Heart left ventricle (tissue), 13 donors: ENCODE measurements around the gene EXOC7.

Experiments
- POLR2A ChIP-seq, 2 donors: fragments of 450-650 bp; IDR thresholded peaks; one replicate each; pipeline ENCODE4 v1.6.1; 2017; ENCODE audit warnings: antibody characterized with exemption in 2 of 2, mild to moderate bottlenecking in 2 of 2, moderate library complexity in 2 of 2
- TF ChIP-seq, protein P1 (sequence below), 12 donors: fragments of 200-600 bp; sonication (generic) in 4 of 12; IDR thresholded peaks; one replicate each; pipeline versions ENCODE4 v1.5.0 to v1.8.0; 2018 to 2022; ENCODE audit warnings: antibody characterized with exemption in 12 of 12, mild to moderate bottlenecking in 5 of 12
- donor health status: ischemic (EF 13 %, LVEDD 7.1; RV severe dilation, severe dysfunction).
- donor health status: DM: no; HTN: yes; CAD: no.
- donor health status: DM: no; HTN: no; CAD: no.
- donor health status: ischemic (EF 25% LVEDD 6.9; RV normal size, moderate dysfunction).
- donor health status: ischemic (EF 25% LVEDD 5.7; RV mildly dilated, moderate dysfunction).
- donor health status: ischemic (EF 35%, LVEDD 5.7; RV mildly dilated, moderate dysfunction).
- donor health status: nonischemic (EF 11% LVEDD 7.7; RV severe dilation, severe dysfunction).
- donor health status: DM: yes; HTN: yes; CAD: no.
- donor health status: PGD.
- donor health status: ischemic (EF 29% LVEDD 5.4; RV normal size, mild dysfunction).
- donor health status: nonischemic (EF 23%, LVEDD 6.1; RV moderate dilation, normal function).

DNA sequence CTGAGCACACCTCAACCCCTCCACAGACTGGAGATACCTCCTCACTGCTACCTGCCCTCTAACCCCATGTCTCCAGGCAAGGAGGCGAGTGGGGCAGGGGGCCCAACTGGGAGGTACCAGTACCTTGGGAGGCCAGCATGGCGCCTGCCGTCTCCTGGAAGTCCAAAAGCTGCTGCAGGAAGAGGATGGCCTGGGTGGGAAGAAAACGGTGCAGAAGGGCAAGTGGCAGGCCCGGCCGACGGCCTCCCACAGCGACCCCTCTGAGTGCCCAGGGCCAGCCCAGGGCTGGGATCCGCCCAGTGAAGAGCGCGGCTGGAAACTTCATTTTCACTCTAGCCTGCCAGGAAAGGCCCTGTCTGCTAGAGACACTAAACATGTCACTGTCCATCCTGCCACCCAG lies 16.1 kb downstream of the EXOC7 start:
- TF ChIP-seq, protein P1, sequence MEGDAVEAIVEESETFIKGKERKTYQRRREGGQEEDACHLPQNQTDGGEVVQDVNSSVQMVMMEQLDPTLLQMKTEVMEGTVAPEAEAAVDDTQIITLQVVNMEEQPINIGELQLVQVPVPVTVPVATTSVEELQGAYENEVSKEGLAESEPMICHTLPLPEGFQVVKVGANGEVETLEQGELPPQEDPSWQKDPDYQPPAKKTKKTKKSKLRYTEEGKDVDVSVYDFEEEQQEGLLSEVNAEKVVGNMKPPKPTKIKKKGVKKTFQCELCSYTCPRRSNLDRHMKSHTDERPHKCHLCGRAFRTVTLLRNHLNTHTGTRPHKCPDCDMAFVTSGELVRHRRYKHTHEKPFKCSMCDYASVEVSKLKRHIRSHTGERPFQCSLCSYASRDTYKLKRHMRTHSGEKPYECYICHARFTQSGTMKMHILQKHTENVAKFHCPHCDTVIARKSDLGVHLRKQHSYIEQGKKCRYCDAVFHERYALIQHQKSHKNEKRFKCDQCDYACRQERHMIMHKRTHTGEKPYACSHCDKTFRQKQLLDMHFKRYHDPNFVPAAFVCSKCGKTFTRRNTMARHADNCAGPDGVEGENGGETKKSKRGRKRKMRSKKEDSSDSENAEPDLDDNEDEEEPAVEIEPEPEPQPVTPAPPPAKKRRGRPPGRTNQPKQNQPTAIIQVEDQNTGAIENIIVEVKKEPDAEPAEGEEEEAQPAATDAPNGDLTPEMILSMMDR (IDR thresholded peaks at IDR 0.05) = no peak
- no peak for TF ChIP-seq POLR2A (IDR thresholded peaks at IDR 0.05)
